Natural killer cell (primary cell): Measurements from ENCODE around the gene KIAA1671. TPM values are rescaled to one million over a fixed set of nuclear protein-coding genes. Genes with fewer than 3 reads are reported as not detected.

Source experiments
- ATAC-seq, 3 donors: fragments of 150-1000 bp in 2 of 3; fragments of 200-7000 bp in 1 of 3; cut with Tn5 transposase; 1 replicate in 1 of 3; 2 replicates in 2 of 3; pipeline ENCODE4 v1.10.0; 2021; ENCODE audit warnings: mild to moderate bottlenecking in 2 of 3, moderate library complexity in 2 of 3
- DNase-seq, 2 donors: peaks; one replicate each; pipeline versions ENCODE4 v3.0.0 to v3.0.0-alpha.2; 2013 to 2021; ENCODE audit warnings: mixed read lengths in 1 of 2
- H3K27ac ChIP-seq: one replicate; pipeline ENCODE4 v1.5.1; 2013; ENCODE audit warnings: mild to moderate bottlenecking, low read length
- H3K27me3 ChIP-seq: one replicate; pipeline ENCODE4 v1.6.1; 2013; ENCODE audit warnings: low read length; ENCODE audit not compliant: control insufficient read depth, insufficient read depth
- H3K36me3 ChIP-seq: one replicate; pipeline ENCODE4 v1.6.1; 2013; ENCODE audit warnings: low read length; ENCODE audit not compliant: control insufficient read depth, insufficient read depth
- H3K4me1 ChIP-seq: one replicate; pipeline ENCODE4 v1.6.1; 2013; ENCODE audit warnings: low read length; ENCODE audit not compliant: control insufficient read depth, insufficient read depth
- H3K4me3 ChIP-seq: one replicate; pipeline ENCODE4 v1.5.1; 2013; ENCODE audit warnings: low read length
- H3K9me3 ChIP-seq: one replicate; pipeline ENCODE4 v1.6.1; 2013; ENCODE audit warnings: low read length; ENCODE audit not compliant: control insufficient read depth, insufficient read depth
- H3K27ac Mint-ChIP-seq, 2 donors: one replicate each; pipeline ENCODE4 v1.8.0; 2022; ENCODE audit warnings: mild to moderate bottlenecking in 2 of 2, mixed read lengths in 2 of 2, moderate library complexity in 1 of 2
- H3K27me3 Mint-ChIP-seq, 2 donors: one replicate each; pipeline ENCODE4 v1.8.0; 2022; ENCODE audit warnings: low read depth in 2 of 2, mixed read lengths in 2 of 2
- H3K36me3 Mint-ChIP-seq: one replicate; pipeline ENCODE4 v1.8.0; 2022; ENCODE audit warnings: mixed read lengths
- H3K4me1 Mint-ChIP-seq, 2 donors: one replicate each; pipeline ENCODE4 v1.8.0; 2022; ENCODE audit warnings: mixed read lengths in 2 of 2
- H3K4me3 Mint-ChIP-seq: one replicate; pipeline ENCODE4 v1.8.0; 2022; ENCODE audit warnings: mild to moderate bottlenecking, moderate library complexity, mixed read lengths
- H3K9me3 Mint-ChIP-seq, 2 donors: one replicate each; pipeline ENCODE4 v1.8.0; 2022; ENCODE audit warnings: mixed read lengths in 2 of 2
- WGBS: methylation state at CpG from one replicate; pipeline ENCODE4 v1.1.7; 2013; ENCODE audit warnings: missing lambda C conversion rate; ENCODE audit not compliant: insufficient coverage; 5-methylcytosine and 5-hydroxymethylcytosine counted together
- intact Hi-C: fragments of 100-400 bp; cut with micrococcal nuclease; formaldehyde crosslinking; loops from one replicate; pipeline ENCODE4 v1.14.2; 2022
- total RNA-seq, 4 donors: library from RNA; stranded (reverse); fragments of 120-200 nt in 1 of 4; gene quantifications; one replicate each; pipeline versions ENCODE4 v1.2.3 to v1.2.4, GENCODE V29; 2013 to 2022
- TF ChIP-seq, protein P1 (sequence below): fragments of 200-600 bp; IDR thresholded peaks from one replicate; pipeline ENCODE4 v1.8.0; 2022; ENCODE audit warnings: antibody characterized with exemption

The KIAA1671 gene
- total RNA-seq, 3 donors from 2014 or later (not counting 1 experiment from before 2014, with no cell fraction given) = 3.6 to 24.0 (median 7.3) TPM

DNA sequence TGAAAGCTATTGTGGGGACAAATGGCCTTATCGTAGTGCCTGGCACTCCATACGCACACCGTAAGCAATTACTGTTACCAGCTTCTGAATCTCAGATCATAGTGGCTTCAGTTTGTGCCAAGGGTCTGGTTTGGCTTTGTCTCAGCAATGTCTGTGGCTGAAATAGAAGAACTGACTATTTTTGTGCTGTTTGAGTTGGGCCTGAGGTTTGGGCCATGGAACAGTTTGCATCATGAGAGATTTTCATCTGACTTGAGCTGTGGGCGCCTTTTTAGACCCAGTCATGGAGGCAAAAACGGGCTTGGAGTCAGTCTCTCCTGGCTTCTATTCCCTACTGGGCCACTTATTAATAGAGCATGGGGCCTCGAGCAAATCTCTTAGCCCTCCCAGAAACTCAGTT is 126.1 kb downstream of the KIAA1671 start:
- Histone ChIP-seq H3K27ac (no peak overlapping the region), H3K27me3 (no peaks in the 10 kb centered on the region), H3K4me1 (peaks cover 66% of the 10 kb centered on the region), H3K4me3 (no peak overlapping the region), H3K9me3 (no peaks in the 10 kb centered on the region), H3K36me3 (no peaks in the 10 kb centered on the region)
- H3K27me3 Mint-ChIP-seq = no peaks in the 10 kb centered on the region
- TF ChIP-seq, protein P1, sequence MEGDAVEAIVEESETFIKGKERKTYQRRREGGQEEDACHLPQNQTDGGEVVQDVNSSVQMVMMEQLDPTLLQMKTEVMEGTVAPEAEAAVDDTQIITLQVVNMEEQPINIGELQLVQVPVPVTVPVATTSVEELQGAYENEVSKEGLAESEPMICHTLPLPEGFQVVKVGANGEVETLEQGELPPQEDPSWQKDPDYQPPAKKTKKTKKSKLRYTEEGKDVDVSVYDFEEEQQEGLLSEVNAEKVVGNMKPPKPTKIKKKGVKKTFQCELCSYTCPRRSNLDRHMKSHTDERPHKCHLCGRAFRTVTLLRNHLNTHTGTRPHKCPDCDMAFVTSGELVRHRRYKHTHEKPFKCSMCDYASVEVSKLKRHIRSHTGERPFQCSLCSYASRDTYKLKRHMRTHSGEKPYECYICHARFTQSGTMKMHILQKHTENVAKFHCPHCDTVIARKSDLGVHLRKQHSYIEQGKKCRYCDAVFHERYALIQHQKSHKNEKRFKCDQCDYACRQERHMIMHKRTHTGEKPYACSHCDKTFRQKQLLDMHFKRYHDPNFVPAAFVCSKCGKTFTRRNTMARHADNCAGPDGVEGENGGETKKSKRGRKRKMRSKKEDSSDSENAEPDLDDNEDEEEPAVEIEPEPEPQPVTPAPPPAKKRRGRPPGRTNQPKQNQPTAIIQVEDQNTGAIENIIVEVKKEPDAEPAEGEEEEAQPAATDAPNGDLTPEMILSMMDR = no peak
- no peak overlapping the region for H3K27ac Mint-ChIP-seq
- DNase-seq = no peak
- intact Hi-C loops = no loop called here
- no peaks in the 10 kb centered on the region for H3K36me3 Mint-ChIP-seq
- no peak for ATAC-seq
- no peak overlapping the region for H3K4me3 Mint-ChIP-seq
- peaks cover 66 to 72% of the 10 kb centered on the region in 2 donors for H3K4me1 Mint-ChIP-seq
- WGBS = 89% methylated on average over 6 of the region's 6 CpGs
- no peaks in the 10 kb centered on the region for H3K9me3 Mint-ChIP-seq

DNA sequence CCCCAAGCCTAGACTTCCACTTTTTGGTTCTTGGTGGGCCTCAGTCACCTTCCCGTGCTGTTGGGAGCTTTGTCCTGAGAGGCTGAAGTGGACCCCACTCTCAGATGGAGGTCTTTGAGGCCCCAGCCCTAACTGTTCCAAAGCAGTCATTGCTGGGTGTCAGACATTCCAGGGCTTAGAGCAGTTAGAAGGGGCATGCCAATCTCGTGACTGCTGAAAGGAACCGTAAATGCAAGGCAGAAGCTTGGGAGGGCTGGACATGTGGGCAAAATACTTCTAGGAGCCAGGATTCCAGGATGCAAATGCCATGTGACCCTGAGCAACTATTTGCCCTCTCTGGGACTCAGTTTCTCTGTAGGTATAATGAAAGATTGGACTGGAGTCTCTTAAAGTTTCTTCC is 128.3 kb downstream of the KIAA1671 start:
- Histone ChIP-seq H3K4me3 (no peak overlapping the region), H3K27ac (no peak overlapping the region), H3K27me3 (no peaks in the 10 kb centered on the region), H3K9me3 (peaks cover 2% of the 10 kb centered on the region), H3K36me3 (no peaks in the 10 kb centered on the region), H3K4me1 (peaks cover 59% of the 10 kb centered on the region)
- no peaks in the 10 kb centered on the region for H3K36me3 Mint-ChIP-seq
- no peaks in the 10 kb centered on the region for H3K9me3 Mint-ChIP-seq
- TF ChIP-seq, protein P1 = no peak
- peaks cover 54 to 59% of the 10 kb centered on the region in 2 donors for H3K4me1 Mint-ChIP-seq
- ATAC-seq = no peak
- no peak overlapping the region for H3K4me3 Mint-ChIP-seq
- WGBS = 89% methylated on average over 3 of the region's 3 CpGs
- H3K27ac Mint-ChIP-seq = no peak overlapping the region
- intact Hi-C loops = loop anchor here (1.0 to 10.0 kb wide), 3 partner anchors 91 to 254 kb away; no protein-coding TSS in a partner anchor
- no peak for DNase-seq
- no peaks in the 10 kb centered on the region for H3K27me3 Mint-ChIP-seq

DNA sequence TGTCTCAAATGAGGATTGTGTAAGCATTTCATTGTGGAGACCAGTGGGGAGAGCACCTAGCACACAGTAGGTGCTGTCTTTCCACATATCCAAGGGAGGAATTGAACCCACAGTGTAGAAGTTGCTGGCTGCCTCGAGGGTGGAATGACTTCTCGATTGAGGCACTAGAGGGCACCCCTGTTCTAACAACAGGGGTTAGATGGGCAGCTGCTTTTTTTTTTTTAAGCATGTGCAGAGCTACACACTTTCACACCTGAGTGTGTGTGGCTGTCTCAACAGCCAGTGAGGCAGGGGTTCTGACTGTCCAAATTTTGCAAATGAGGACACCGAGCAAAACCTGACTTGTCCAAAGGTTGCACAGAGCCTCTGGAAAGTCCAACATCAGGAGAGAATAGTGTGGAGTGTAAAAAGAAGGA is 128.9 kb downstream of the KIAA1671 start:
- peak; percentile 60 to 85 (median 79) for ATAC-seq
- WGBS = 23% methylated on average over 3 of the region's 3 CpGs
- H3K27ac Mint-ChIP-seq = peak overlapping the region; percentile 10

More for the DNA sequence above, 128.9 kb downstream of the KIAA1671 start:
- DNase-seq = peak; percentile 40 to 76
- Histone ChIP-seq H3K4me1 (peaks cover 57% of the 10 kb centered on the region), H3K4me3 (no peak overlapping the region), H3K27ac (no peak overlapping the region), H3K36me3 (no peaks in the 10 kb centered on the region), H3K9me3 (peaks cover 2% of the 10 kb centered on the region), H3K27me3 (no peaks in the 10 kb centered on the region)
- H3K4me3 Mint-ChIP-seq = peak overlapping the region; percentile 70
- TF ChIP-seq, protein P1 = peak; percentile 63
- no peaks in the 10 kb centered on the region for H3K36me3 Mint-ChIP-seq
- H3K9me3 Mint-ChIP-seq = no peaks in the 10 kb centered on the region
- H3K4me1 Mint-ChIP-seq = peaks cover 54 to 59% of the 10 kb centered on the region in 2 donors
- intact Hi-C loops = loop anchor here (1.0 to 10.0 kb wide), 3 partner anchors 91 to 253 kb away; no protein-coding TSS in a partner anchor
- no peaks in the 10 kb centered on the region for H3K27me3 Mint-ChIP-seq
